Measurements from ENCODE around the gene GP1BB.

The GP1BB gene

DNA sequence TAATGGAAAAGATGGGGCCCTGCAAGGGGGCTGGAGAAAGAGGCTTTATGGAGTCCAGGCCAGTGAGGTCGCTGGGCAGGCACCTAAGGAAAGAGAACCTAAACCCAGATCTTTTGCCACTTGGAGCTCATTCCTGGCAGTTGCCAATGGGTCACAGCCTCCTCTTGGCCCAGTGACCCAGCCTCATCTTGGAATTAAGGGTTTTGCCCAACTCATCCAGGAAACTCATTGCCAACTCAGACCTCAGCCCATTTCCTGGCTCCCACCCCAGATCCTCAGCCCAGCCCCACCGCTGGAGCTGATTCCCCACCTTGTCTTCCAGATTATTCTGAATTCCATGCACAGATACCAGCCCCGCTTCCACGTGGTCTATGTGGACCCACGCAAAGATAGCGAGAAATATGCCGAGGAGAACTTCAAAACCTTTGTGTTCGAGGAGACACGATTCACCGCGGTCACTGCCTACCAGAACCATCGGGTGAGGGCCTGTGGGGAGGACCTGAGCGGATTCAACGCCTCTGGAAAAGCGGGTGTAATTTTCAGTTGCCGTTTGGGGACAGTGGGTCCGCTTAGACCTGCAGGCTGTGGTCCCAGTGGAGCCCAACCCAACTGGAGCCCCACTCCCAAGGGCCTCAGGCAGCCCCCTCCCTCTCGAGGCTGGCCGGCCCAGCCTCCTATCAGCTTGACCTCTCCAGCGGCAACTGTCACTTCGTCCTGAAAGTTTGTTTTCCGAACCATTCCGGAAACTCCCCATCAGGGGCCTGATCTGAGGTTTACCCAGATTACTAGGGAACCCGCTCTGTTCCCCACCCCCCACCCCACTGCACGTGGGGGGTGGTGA lies 41.5 kb downstream of the GP1BB start:
- Histone ChIP-seq H3K4me1 (ENCODE audit: control insufficient read depth, insufficient read depth, low read length) (peaks cover 10% of the 10 kb centered on the region), H3K9me3 (replicated peaks; ENCODE audit: low read length) (no peaks in the 10 kb centered on the region), H3K9ac (ENCODE audit: low read depth, low read length) (no peak overlapping the region), H3K36me3 (ENCODE audit: insufficient read depth, low read length) (peaks cover 38% of the 10 kb centered on the region), H3K4me3 (ENCODE audit: low read length) (no peak overlapping the region), H3K4me2 (ENCODE audit: low read length) (no peak overlapping the region), H3K27me3 (ENCODE audit: control insufficient read depth, insufficient read depth, low read length) (no peaks in the 10 kb centered on the region)

- Histone ChIP-seq H3K4me3 (ENCODE audit: low read length) (no peak overlapping the region), H3K4me1 (ENCODE audit: control insufficient read depth, insufficient read depth, low read length) (peaks cover 10% of the 10 kb centered on the region), H3K4me2 (ENCODE audit: low read length) (no peak overlapping the region), H3K36me3 (ENCODE audit: insufficient read depth, low read length) (peaks cover 41% of the 10 kb centered on the region), H3K27me3 (ENCODE audit: control insufficient read depth, insufficient read depth, low read length) (no peaks in the 10 kb centered on the region), H3K9me3 (replicated peaks; ENCODE audit: low read length) (no peaks in the 10 kb centered on the region), H3K9ac (ENCODE audit: low read depth, low read length) (no peak overlapping the region)
Measured at GRCh38 chr22:19765477-19766239, 42.3 kb downstream of the GP1BB start.

DNA sequence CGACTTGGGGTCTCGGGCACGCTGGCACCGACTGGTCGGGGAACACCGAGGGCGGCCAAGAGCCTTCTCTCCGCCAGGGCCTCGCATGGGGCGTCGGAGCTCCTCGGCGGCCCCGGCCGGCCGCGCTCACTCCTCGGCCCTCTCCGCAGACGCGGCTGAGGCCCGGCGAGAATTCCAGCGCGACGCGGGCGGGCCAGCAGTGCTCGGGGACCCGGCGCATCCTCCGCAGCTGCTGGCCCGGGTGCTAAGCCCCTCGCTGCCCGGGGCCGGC lies 42.8 kb downstream of the GP1BB start:
- H3K9ac ChIP-seq (ENCODE audit: low read depth, low read length): no peak overlapping the region
- H3K4me1 ChIP-seq (ENCODE audit: control insufficient read depth, insufficient read depth, low read length): peaks cover 10% of the 10 kb centered on the region
- H3K27me3 ChIP-seq (ENCODE audit: control insufficient read depth, insufficient read depth, low read length): no peaks in the 10 kb centered on the region
- H3K4me2 ChIP-seq (ENCODE audit: low read length): no peak overlapping the region
- no peak overlapping the region for H3K4me3 ChIP-seq (ENCODE audit: low read length)
- peaks cover 42% of the 10 kb centered on the region for H3K36me3 ChIP-seq (ENCODE audit: insufficient read depth, low read length)
- no peaks in the 10 kb centered on the region for H3K9me3 ChIP-seq (replicated peaks; ENCODE audit: low read length)

DNA sequence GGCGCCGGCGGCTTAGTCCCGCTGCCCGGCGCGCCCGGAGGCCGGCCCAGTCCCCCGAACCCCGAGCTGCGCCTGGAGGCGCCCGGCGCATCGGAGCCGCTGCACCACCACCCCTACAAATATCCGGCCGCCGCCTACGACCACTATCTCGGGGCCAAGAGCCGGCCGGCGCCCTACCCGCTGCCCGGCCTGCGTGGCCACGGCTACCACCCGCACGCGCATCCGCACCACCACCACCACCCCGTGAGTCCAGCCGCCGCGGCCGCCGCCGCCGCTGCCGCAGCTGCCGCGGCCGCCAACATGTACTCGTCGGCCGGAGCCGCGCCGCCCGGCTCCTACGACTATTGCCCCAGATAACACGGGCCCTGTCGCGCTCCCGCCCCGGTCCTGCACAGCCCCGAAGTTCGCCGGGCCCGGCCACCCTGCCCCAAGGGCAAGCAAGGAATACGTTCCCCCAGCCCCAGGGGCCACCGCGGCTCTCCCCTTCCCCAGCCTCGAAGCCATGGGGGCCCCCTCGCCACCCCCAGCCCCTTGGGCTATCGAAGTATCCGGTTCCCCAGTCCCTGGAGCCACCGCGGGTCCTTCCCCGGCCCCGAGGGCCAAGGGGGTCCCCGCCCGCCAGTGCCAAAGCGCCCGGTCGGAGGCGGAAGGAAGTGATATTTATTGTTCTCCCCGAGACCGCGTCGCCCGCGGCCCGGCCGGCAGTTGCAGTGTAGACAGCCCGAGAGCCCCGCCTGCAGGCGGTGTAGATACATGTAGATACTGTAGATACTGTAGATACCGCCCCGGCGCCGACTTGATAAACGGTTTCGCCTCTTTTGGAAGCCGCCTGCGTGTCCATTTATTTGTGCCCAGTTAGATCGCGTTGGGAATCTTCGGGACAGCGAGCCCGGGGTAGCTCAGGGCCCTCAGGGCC lies 43.4 kb downstream of the GP1BB start:
- Histone ChIP-seq H3K4me2 (ENCODE audit: low read length) (no peak overlapping the region), H3K4me3 (ENCODE audit: low read length) (no peak overlapping the region), H3K9ac (ENCODE audit: low read depth, low read length) (no peak overlapping the region), H3K9me3 (replicated peaks; ENCODE audit: low read length) (no peaks in the 10 kb centered on the region), H3K4me1 (ENCODE audit: control insufficient read depth, insufficient read depth, low read length) (peaks cover 10% of the 10 kb centered on the region), H3K36me3 (ENCODE audit: insufficient read depth, low read length) (peaks cover 42% of the 10 kb centered on the region), H3K27me3 (ENCODE audit: control insufficient read depth, insufficient read depth, low read length) (no peaks in the 10 kb centered on the region)

DNA sequence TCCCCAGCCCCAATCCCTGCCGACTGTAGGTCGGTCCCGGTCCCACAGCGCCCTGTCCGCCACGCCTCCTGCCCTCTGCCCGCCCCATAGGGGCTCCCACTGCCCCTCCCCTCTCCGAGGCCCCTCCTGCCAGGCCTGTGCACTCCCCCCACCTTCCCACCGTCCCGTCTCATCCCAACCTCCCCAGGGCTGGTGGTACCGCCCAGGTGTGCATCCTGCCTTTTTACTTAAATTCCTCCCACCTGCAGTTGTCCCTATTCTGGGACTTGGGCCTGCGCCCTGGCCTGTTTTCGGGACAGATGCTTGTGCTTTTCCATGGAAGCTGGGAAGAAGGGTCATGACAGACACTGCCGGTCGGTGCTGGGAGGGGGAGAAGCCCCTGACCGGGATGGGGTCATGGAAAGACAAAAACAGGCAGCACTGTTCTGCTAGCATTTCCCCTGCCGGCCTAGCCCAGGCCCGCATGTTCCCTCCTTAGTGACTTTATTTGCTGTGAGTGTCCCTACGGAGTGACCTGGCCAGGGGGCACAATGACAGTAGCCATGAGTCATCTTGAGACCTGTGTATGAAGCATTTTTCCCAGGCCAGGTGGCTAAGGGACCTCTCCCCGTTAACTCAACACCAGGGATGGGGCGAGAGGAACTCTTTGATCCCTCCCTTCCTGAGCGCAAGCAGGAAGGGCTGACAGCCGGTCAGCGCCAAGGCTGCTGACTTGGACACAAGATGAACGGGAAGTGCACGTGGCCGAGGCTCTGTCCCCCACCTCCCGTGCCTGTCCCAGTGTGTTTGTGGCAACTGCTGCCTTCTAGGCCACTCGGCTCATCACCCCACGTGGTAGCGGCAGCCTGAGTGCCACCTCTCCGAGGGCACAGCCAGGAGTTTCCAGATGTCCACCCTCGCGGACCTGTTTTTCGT lies 44.3 kb downstream of the GP1BB start:
- no peaks in the 10 kb centered on the region for H3K9me3 ChIP-seq (replicated peaks; ENCODE audit: low read length)
- peaks cover 9% of the 10 kb centered on the region for H3K4me1 ChIP-seq (ENCODE audit: control insufficient read depth, insufficient read depth, low read length)
- no peak overlapping the region for H3K4me2 ChIP-seq (ENCODE audit: low read length)
- no peak overlapping the region for H3K4me3 ChIP-seq (ENCODE audit: low read length)
- H3K9ac ChIP-seq (ENCODE audit: low read depth, low read length): no peak overlapping the region
- H3K27me3 ChIP-seq (ENCODE audit: control insufficient read depth, insufficient read depth, low read length): no peaks in the 10 kb centered on the region
- H3K36me3 ChIP-seq (ENCODE audit: insufficient read depth, low read length): peaks cover 42% of the 10 kb centered on the region

- Histone ChIP-seq H3K4me1 (ENCODE audit: control insufficient read depth, insufficient read depth, low read length) (no peaks in the 10 kb centered on the region), H3K9ac (ENCODE audit: low read depth, low read length) (no peak overlapping the region), H3K4me3 (ENCODE audit: low read length) (no peak overlapping the region), H3K36me3 (ENCODE audit: insufficient read depth, low read length) (peaks cover 38% of the 10 kb centered on the region), H3K9me3 (replicated peaks; ENCODE audit: low read length) (no peaks in the 10 kb centered on the region), H3K27me3 (ENCODE audit: control insufficient read depth, insufficient read depth, low read length) (no peaks in the 10 kb centered on the region), H3K4me2 (ENCODE audit: low read length) (no peak overlapping the region)
Measured at GRCh38 chr22:19769393-19769715, 46.0 kb downstream of the GP1BB start.

DNA sequence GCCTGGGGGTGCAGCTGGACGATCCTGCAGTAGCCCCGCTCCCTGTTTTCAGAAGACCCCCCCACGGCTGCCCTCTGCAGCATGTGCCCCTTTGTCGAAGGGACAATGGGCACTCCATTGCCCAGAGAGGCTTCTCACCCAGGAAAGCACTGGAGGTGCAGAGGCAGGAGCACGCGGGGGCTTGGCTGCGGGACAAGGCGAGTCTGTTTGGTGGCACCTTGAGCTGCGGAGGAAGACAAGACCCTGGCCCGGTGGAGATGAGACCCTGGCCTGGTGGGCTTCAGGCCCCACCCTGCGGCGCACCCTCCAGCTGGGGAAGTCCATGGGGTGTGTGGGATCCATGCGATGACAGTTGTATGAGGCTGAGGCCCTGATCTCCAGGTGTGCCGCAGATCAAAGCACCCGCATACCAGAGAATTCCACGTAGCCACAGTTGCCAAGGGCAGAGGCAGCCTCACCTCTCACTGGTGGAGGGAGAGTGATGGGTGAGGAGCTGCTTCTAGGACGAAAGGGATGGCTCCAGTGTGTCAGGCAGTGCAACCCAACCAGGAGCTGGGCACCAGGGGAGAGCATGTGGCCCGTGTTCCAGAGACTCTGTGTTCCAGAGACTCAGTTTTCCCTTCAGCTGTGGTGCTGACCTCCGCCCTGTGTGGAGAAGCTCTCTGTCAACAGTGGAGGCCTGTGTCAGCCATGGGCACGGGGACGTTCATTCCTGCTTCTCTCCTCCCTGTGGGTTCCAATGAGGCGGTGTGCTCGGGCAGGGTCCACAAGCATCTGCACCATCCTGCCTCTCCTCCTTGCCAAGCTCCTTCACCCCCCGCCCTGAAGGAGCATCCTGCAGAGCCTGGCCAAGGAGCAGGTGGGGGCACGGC lies 47.2 kb downstream of the GP1BB start:
- Histone ChIP-seq H3K27me3 (ENCODE audit: control insufficient read depth, insufficient read depth, low read length) (no peaks in the 10 kb centered on the region), H3K9me3 (replicated peaks; ENCODE audit: low read length) (no peaks in the 10 kb centered on the region)

GRCh38 chr22:19772422-19772672 lies 49.0 kb downstream of the GP1BB start:
- Histone ChIP-seq H3K4me3 (ENCODE audit: low read length) (no peak overlapping the region), H3K27me3 (ENCODE audit: control insufficient read depth, insufficient read depth, low read length) (no peaks in the 10 kb centered on the region), H3K4me2 (ENCODE audit: low read length) (no peak overlapping the region), H3K9ac (ENCODE audit: low read depth, low read length) (no peak overlapping the region), H3K9me3 (replicated peaks; ENCODE audit: low read length) (no peaks in the 10 kb centered on the region), H3K36me3 (ENCODE audit: insufficient read depth, low read length) (peaks cover 21% of the 10 kb centered on the region), H3K4me1 (ENCODE audit: control insufficient read depth, insufficient read depth, low read length) (no peaks in the 10 kb centered on the region)

More for the DNA sequence above, 47.2 kb downstream of the GP1BB start:
- Histone ChIP-seq H3K4me1 (ENCODE audit: control insufficient read depth, insufficient read depth, low read length) (no peaks in the 10 kb centered on the region), H3K36me3 (ENCODE audit: insufficient read depth, low read length) (peaks cover 25% of the 10 kb centered on the region), H3K4me2 (ENCODE audit: low read length) (no peak overlapping the region), H3K4me3 (ENCODE audit: low read length) (no peak overlapping the region), H3K9ac (ENCODE audit: low read depth, low read length) (no peak overlapping the region)

DNA sequence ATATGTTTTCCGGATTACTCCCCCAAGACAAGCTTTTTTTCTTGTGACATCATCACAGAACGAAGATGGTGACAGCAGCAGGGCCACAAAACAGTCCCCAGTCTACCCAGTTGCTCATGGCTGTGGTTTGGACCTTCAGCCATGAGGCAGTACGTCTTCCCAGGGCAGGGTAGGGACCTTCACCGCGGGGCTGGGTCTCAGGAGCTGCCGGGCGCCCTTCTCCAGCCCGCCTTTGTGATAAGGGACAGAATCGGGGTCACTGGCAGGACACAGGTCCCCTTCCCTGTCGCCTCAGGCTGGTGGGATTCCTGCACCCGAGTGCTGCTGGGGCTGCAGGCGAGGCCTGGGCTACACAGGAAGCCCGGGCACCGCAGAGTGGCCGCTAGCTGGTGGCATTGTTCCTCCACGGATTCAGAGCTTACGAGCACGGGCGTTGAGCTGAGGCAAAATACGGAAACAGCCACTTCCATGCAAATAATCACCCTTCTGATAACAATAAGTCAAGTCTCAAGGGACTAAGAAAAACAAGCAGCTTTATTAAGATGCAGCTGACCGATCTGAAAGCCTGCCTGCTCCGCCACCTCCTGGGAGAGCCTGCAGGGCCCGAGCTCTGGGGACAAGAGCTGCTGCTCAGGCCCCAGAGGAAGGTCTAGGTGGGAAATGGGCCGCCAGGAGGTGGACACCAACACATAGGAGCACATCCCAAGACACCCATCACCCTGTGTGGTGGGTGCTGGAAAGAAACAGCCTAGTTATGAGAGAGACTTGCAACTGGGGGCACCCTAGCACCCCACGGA lies 49.5 kb downstream of the GP1BB start:
- no peaks in the 10 kb centered on the region for H3K4me1 ChIP-seq (ENCODE audit: control insufficient read depth, insufficient read depth, low read length)
- H3K4me3 ChIP-seq (ENCODE audit: low read length): no peak overlapping the region
- no peaks in the 10 kb centered on the region for H3K9me3 ChIP-seq (replicated peaks; ENCODE audit: low read length)
- H3K36me3 ChIP-seq (ENCODE audit: insufficient read depth, low read length): peaks cover 20% of the 10 kb centered on the region
- no peak overlapping the region for H3K9ac ChIP-seq (ENCODE audit: low read depth, low read length)
- H3K4me2 ChIP-seq (ENCODE audit: low read length): no peak overlapping the region
- no peaks in the 10 kb centered on the region for H3K27me3 ChIP-seq (ENCODE audit: control insufficient read depth, insufficient read depth, low read length)

All from skeletal muscle satellite cell (primary cell).